Ramos (cell line): ENCODE data around the gene INPP5F.

ENCODE experiments used
- in situ Hi-C: fragments of 300-500 bp; cut with MboI; formaldehyde crosslinking; loops from one replicate; pipeline ENCODE4 v1.14.3; 2022; ENCODE audit warnings: low sequenced_read_pairs; ENCODE audit not compliant: unreplicated experiment

The INPP5F gene

GRCh38 chr10:119806334-119807130 lies 80.7 kb downstream of the INPP5F start:
- in situ Hi-C loops = no loop called here

GRCh38 chr10:119807960-119808697 lies 82.3 kb downstream of the INPP5F start:
- in situ Hi-C loops = no loop called here

DNA sequence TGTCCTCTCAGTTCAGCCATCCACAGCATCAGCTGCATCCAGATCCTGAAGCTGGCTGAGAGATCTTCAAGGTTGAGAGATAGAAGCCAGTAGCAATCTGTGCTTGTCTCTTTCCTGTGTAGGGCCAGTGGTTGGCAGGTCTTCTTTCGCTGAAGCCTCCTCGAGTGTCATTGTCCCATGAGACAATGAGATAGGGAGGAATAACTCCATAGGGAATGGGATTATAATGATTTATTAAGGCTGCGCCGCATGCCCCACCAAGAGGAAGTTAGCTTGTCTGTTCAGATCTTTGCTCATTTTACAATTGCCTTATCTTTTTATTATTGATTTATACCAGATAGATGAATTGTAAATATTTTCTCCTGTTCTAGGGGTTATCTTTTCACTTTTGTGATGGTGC lies 85.3 kb downstream of the INPP5F start:
- in situ Hi-C loops = no loop called here

DNA sequence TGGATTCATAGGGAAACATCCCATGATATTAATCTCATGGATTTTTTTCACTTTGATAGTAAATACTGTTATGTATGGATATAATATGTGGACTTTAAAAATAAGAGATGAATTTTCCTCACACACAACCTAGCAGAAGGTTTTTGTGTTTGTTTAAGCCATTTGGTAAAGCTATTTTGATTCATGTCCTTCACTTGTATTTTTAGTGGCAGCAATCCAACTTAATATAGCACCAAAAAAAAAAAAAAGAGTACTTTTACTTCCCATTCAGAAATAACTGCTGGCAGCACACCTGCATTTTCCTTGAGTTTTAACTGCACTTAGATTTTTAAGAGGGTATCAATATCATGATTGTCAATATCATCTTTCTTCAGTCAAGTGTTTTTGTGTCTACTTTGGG lies 86.8 kb downstream of the INPP5F start:
- in situ Hi-C loops = no loop called here

- in situ Hi-C loops = no loop called here
Measured at GRCh38 chr10:119815671-119816070, 89.8 kb downstream of the INPP5F start.

DNA sequence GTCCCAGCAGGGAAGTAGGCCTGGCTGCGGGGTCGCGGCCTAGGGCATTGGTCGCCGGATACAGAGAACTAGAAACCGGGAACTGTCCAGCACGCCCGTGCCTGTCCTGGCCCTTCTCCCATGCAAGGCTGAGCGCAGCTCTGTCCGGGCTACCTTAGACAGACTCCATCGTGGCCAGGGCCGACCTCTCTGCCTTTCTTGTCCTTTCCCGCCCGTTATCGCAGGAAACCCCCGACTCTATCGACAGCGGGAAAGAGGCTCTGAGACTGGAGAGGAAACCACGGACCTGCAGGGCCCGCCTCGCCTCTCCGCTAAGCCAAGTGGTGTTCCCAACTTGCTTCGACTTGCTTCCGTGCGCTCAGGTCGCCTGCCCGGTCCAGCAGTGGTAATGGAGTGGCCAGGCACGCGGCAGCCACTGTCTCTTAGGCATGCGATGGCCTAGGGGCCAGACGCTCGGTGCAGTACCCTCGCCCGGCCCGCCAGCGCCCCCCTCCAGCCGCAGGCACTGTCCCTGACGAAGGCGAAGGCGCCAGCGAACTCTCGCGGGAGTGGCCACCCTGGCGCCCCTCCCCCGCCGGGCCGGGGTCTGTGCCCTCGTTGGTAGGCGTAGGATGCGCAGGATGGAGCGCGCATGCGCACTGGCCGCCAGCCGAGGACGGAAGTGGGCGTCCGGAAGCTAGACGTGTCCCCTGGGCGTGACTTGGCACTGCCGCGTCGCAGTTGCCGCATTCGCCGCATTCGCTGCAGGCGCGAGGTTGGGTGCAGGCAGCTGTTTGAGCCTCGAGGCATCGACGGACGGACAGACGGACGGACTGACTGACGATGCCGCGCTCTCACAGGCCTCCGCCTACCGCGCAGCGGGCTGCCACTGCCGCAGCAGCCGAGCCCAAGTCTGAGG lies 92.4 kb downstream of the INPP5F start:
- in situ Hi-C loops = no loop called here

DNA sequence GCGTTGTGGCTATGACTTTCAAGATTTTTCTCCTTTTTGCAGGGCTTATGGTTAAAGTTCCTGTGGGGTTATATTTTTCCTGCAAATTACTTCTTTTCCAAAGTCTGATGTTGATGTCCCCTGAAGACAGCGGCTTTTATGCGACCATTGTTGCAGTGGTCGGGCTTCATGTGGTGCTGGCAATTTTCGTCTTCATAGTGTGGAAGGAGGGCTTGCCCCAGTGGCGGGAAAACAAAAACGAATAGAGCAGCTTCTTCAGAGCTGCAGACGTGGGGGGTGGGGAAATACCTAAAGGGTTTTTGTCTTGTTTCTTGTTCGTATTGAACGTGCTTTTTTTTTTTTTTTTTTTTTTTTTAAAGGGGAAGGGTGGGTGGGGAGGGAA lies 93.0 kb downstream of the INPP5F start:
- in situ Hi-C loops = no loop called here

DNA sequence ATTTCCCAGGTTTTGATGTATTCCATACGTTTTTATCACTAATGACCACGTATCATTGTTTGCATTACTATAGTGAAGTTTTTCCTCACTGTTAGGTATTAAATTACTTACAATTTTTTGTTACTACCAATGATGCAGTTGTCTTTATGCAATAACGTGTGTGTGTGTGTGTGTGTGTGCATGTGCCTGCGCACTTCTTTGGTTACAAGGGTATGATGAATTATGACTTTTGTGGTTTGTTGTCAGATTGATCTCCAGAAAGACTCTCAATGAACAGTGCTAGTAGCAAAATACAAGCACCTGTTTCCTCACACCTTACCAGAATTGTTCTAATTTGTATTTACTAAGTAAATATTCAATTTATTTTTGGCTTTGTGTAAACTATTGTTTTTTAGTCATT lies 95.3 kb downstream of the INPP5F start:
- in situ Hi-C loops = no loop called here

DNA sequence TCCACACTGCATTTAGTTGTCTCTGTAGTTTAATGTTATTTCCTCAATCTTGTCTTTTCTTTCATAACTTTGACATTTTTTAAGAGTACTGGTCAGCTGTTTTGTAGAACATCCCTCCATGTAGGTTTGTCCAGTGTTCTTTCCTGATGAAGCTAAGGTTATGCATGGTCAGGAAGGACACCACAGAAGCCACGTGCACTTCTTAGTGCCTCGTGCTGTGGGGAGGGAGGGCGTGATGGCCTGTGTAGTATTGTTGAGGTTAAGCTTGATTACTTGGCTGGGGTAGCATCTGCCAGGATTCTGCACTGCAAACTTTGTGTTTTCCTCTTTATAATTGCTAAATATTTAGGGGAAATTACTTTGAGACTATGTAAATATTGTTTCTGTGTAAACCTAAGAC lies 98.4 kb downstream of the INPP5F start:
- in situ Hi-C loops = no loop called here

DNA sequence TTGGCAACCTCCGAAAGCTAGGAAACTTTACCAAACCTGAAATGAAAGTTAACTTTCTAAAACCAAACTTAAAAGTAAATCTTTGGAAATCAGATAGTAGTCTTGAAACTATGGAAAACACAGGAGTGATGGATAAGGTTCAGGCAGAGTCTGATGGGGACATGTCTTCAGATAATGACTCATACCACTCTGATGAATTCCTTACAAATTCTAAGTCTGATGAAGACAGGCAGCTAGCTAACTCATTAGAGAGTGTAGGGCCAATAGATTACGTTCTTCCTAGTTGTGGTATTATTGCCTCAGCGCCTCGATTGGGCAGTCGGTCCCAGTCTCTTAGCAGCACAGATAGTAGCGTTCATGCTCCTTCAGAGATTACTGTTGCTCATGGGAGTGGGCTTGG lies 100.9 kb downstream of the INPP5F start:
- in situ Hi-C loops = no loop called here

DNA sequence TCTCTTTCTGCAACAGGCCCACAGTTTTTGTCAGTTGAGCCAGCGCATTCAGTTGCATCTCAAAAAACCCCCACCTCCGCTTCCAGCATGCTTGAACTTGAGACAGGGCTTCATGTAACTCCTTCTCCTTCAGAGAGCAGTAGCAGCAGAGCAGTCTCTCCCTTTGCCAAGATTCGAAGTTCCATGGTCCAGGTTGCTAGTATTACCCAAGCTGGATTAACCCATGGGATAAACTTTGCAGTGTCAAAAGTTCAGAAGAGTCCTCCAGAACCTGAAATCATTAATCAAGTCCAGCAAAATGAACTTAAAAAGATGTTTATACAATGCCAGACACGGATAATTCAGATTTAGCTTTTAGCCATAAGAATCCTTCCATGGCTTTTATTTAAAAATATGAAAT lies 101.6 kb downstream of the INPP5F start:
- in situ Hi-C loops = no loop called here

DNA sequence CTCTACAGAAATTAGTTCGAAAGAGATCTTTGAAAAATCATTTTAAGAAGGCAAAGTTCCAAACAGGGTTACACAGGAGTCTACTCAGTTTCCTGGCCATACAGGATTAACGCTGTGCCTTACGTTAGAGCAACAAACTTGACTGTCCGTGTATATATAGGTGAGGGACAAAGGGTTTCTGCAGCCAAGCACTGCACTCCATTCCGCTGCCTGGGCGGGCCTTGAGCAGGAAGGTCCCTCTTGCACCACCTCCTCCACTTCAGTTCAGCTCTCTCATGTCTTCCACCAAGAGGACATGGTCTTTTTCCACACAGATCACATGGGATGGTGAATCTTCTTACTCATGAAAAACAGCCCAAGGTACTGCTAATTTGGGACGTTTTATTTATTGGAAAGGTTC lies 103.6 kb downstream of the INPP5F start:
- in situ Hi-C loops = no loop called here

DNA sequence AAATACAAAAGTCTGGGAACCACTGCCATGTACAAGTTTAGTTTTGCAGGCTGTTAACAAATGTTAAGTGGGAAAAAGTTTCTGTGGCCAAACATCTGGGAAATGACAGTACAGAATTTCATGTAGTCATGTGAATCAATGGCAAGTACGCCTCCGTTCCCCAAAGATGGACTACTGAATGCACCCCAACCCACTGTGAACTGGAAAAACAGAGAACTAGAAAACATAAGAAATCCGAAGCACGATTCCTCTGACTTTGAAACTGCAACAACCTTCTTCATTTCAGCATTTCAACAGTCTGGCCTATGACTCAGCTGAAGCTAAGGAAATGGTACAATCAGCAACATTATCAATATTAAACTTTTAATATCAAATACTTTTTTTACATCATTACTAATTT lies 105.0 kb downstream of the INPP5F start:
- in situ Hi-C loops = no loop called here

DNA sequence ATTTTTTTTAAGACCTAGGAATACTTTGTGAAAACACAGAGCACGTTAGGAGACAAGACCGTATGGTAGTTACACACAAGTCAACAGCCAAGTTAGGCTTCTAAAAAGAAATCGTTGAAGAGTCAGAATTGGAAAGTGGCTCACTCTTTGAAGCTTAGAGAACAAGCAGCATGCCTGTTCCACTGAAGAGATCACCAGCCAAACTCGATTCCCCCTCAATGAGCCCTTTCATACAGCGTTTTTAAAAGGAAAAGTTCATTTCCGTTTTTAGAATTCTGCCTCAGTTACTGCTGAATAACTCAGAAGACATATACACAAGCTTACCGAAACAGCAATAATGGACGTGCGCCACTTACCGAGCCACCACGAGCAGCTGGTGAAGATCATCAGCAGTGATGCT lies 105.8 kb downstream of the INPP5F start:
- in situ Hi-C loops = no loop called here

GRCh38 chr10:119832951-119833350 lies 107.1 kb downstream of the INPP5F start:
- in situ Hi-C loops = no loop called here

GRCh38 chr10:119834188-119834587 lies 108.3 kb downstream of the INPP5F start:
- in situ Hi-C loops = no loop called here

DNA sequence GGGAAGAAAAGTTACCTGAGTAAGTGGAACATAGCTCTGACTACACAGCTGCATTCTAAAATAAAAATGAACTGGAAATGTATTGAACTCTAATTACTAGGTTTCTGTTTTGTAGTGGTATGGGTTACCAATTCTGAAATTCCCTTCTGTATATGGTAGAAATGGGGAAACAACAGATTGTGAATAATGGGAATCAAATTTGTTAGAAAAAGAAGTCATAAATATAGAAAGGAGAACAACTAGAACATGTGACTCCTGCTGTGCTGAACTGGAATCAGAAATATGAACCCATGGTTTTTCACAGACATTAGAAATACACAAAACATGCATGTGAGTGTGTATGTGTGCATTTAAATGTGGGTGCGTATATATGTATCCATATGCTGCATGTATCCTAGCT lies 119.8 kb downstream of the INPP5F start:
- in situ Hi-C loops = no loop called here

GRCh38 chr10:119849031-119849789 lies 123.4 kb downstream of the INPP5F start:
- in situ Hi-C loops = no loop called here

- in situ Hi-C loops = loop anchor here (10.0 kb wide), 2 partner anchors 155 to 655 kb away; no protein-coding TSS in a partner anchor
Measured at GRCh38 chr10:119849944-119850343, 124.1 kb downstream of the INPP5F start.

DNA sequence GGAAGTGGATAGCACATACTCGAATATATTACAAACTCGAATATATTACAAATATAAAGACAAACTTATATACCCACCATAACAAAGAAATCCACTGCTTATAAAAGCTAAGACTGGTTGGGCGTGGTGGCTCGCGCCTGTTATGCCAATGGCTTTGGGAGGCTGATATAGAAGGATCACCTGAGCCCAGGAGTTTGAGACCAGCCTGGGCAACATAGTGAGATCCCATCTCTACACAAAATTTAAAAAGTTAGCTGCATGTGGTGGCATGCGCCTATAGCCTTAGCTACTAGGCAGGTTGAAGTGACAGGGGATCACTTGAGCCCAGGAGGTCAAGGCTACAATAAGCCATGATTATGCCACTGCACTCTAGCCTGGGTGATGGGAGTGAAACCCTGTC lies 126.4 kb downstream of the INPP5F start:
- in situ Hi-C loops = loop anchor here (10.0 kb wide), 2 partner anchors 157 to 657 kb away; no protein-coding TSS in a partner anchor
